H7 (cell line): ENCODE measurements around the gene ERC1. TPM values are rescaled to one million over a fixed set of nuclear protein-coding genes. Genes with fewer than 3 reads are reported as not detected.
"Not testable (repeated sequence)": the region's sequence is repeated elsewhere in the genome, so short reads cannot be mapped to it uniquely, and the experiment has no call there.

ENCODE experiments used
- DNase-seq: peaks from one replicate; pipeline ENCODE4 v3.0.0; 2012
- H3K27me3 ChIP-seq: 2 replicates; pipeline ENCODE4 v1.6.0; 2011; ENCODE audit warnings: mild to moderate bottlenecking, low read length; ENCODE audit not compliant: control insufficient read depth, insufficient read depth
- H3K36me3 ChIP-seq: replicated peaks from 2 replicates; pipeline ENCODE4 v1.5.1; 2011; ENCODE audit warnings: low read length; ENCODE audit not compliant: control insufficient read depth, insufficient read depth
- H3K4me3 ChIP-seq: 2 replicates; pipeline ENCODE4 v1.5.1; 2011; ENCODE audit warnings: low read depth, mild to moderate bottlenecking, control low read depth, low read length, moderate library complexity; ENCODE audit not compliant: insufficient read depth
- total RNA-seq: library from RNA; depleted of rRNA; stranded (reverse); fragments of >200 nt; shearing (Covaris generic); gene quantifications from 2 replicates; pipeline ENCODE4 v1.2.3, GENCODE V29; 2014

ERC1 gene
- total RNA-seq, 1 experiment from 2014 or later, result 10.3 TPM

DNA sequence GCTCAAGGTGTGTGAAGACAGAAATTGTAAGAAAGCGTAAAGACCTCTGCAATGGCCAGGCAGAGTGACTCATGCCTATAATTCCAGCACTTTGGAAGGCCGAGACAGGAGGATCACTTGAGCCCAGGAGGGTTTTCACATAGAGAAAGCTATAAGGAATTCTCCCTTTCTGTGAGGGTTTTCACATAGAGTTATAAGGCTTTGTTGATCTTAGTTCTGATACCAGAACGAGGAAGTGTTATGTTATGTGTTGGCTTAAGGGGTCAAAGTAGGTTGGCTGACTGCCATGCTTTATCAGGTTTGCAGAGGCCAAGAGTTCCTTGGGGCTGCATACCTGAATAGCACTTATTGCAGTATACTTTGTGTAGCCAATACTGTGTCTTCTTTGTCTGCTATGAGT lies 139.1 kb downstream of the ERC1 start:
- no peaks in the 10 kb centered on the region for H3K36me3 ChIP-seq
- no peaks in the 10 kb centered on the region for H3K27me3 ChIP-seq
- no peak overlapping the region for H3K4me3 ChIP-seq
- DNase-seq, result no peak

DNA sequence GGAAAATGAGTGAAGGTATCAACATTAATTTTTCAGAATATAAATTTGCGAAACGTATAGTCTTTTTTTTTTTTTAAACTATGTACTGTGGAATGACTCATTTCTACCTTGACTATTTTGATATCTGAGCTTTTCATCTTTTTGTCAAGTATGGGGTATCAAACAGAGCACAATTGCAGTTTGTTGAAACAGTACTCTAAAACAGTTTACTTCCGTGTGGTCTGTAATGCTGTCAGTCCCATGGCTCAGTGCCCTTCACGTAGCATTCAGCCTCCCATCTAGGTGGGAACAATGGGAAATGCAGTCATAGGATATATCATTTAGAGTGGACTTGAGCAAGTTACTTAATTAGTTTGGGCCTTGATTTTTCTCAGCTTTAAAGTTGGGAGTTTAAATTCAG lies 139.5 kb downstream of the ERC1 start:
- DNase-seq, result no peak
- Histone ChIP-seq H3K36me3 (no peaks in the 10 kb centered on the region), H3K27me3 (no peaks in the 10 kb centered on the region), H3K4me3 (no peak overlapping the region)

DNA sequence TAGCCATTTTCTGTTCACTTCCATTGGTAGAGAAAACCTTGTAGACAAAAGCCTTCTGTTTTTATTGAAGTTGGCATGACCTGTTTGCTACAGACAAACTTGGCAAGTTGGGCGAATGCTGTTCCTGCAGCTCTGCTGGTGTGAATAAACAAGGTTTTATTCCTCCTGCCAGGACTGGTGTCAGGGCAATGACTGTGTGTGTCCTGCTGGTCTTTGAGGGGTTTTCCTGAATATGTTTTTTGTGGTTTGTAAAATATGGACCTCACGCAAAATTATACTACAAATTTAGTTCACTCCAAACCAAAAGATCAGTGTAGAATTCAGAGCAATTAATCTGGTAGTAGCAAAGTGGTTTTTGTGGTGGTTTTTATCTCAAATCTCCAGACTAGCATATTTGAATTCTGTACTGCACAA lies 140.8 kb downstream of the ERC1 start:
- DNase-seq, result no peak
- H3K27me3 ChIP-seq, result no peaks in the 10 kb centered on the region
- H3K36me3 ChIP-seq, result no peaks in the 10 kb centered on the region
- H3K4me3 ChIP-seq, result no peak overlapping the region

DNA sequence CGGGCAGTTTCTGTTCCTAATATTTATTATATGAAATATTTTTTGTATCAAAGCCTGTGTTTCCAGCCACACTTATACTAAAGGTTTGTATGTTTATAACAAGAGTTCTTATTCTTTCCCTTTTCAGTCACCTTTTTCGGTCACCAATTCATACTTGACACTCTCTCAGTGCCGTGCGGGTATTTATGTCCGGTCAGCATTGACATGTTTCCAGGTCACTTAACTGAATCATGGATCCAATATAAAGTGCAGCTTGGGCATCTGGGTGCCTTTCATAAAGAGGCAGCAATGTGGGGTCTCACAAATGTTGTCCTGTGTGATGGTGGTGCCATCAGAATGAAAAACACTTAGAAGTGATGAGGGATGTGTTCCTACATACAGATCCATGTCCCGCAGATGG lies 141.3 kb downstream of the ERC1 start:
- DNase-seq, result no peak
- Histone ChIP-seq H3K4me3 (no peak overlapping the region), H3K27me3 (no peaks in the 10 kb centered on the region), H3K36me3 (no peaks in the 10 kb centered on the region)

DNA sequence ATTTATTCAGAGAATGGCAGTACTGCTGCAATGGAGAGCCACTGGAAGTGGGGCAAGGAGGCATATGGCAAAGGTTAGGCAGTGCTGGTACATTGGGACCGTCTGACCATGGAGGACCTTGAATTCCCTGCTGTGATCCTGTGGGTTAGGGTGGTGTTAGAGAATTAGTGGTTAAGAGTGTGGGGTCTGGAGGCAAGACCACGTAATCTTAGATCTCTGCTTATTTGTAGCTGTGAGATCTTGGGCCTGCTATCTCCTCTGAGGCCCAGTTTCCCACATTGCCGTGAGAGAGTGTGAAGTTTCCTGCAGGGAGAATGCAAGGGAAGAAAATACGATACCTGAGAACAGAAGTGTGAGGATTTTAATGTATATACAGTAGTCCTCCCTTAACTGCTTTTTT lies 147.7 kb downstream of the ERC1 start:
- Histone ChIP-seq H3K36me3 (no peaks in the 10 kb centered on the region), H3K4me3 (no peak overlapping the region), H3K27me3 (no peaks in the 10 kb centered on the region)
- no peak for DNase-seq

DNA sequence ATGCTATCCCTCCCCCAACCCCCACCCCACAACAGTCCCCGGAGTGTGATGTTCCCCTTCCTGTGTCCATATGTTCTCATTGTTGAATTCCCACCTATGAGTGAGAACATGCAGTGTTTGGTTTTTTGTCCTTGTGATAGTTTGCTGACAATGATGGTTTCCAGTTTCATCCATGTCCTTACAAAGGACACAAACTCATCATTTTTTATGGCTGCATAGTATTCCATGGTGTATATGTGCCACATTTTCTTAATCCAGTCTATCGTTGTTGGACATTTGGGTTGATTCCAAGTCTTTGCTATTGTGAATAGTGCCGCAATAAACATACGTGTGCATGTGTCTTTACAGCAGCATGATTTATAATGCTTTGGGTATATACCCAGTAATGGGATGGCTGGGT lies 155.7 kb downstream of the ERC1 start:
- H3K27me3 ChIP-seq, H3K36me3 ChIP-seq, H3K4me3 ChIP-seq, DNase-seq: not testable (repeated sequence)

DNA sequence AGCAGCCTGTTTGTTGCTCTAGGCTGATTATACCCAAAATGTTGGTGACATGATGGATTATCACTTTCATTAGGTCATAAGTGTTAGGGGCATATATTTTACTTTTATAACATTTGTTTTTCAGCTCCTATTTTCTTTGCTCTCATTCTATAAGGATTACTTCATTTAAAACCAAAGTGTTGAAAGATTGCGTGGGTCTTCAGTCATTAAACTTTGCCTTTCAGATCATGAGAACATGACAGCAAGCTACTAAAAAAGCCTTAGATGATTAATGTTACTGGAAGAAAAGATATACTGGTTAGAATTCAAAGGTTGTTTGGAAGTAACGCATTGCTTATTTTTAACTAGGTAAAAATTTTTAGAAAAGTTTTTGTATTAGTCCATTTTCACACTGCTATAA lies 156.8 kb downstream of the ERC1 start:
- no peaks in the 10 kb centered on the region for H3K27me3 ChIP-seq
- no peak for DNase-seq
- H3K4me3 ChIP-seq, result no peak overlapping the region
- no peaks in the 10 kb centered on the region for H3K36me3 ChIP-seq

DNA sequence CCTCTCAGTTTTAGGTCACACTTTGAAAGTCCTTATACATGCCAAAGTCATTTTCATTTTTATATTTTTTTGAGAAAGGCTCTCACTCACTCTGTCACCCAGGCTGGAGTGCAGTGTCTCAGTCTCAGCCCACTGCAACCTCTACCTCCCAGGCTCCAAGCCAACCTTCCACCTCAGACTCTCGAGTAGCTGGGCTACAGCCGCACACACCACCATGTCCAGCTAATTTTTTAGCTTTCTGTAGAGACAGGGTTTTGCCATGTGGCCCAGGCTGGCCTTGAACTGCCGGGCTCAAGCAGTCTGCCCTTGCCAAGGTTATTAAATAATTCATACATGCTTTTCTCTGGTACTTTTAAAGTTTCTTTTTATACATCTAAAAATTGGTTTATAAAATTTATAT lies 166.0 kb downstream of the ERC1 start:
- Histone ChIP-seq H3K36me3 (no peaks in the 10 kb centered on the region), H3K27me3 (no peaks in the 10 kb centered on the region), H3K4me3 (no peak overlapping the region)
- no peak for DNase-seq

DNA sequence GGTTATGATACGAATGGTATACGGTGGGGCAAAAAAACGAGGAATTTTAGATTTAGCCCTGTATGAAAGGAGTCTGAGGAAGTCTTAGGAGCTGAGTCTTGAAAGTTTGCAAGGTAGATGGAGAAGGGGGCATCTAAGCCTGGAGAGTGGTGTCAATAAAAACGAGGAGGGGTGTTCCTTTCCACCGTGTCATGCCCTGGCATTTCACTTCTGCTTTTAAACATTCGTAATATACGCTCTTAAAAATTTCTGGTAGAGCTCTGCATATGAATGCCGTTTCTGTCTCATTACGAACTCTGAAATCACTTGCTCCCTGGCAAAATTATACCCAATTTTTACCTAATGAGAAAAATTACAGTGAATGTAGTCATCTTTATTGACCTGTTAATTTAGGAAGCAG lies 170.2 kb downstream of the ERC1 start:
- no peak for DNase-seq
- no peak overlapping the region for H3K4me3 ChIP-seq
- H3K27me3 ChIP-seq, result no peaks in the 10 kb centered on the region
- H3K36me3 ChIP-seq, result no peaks in the 10 kb centered on the region

DNA sequence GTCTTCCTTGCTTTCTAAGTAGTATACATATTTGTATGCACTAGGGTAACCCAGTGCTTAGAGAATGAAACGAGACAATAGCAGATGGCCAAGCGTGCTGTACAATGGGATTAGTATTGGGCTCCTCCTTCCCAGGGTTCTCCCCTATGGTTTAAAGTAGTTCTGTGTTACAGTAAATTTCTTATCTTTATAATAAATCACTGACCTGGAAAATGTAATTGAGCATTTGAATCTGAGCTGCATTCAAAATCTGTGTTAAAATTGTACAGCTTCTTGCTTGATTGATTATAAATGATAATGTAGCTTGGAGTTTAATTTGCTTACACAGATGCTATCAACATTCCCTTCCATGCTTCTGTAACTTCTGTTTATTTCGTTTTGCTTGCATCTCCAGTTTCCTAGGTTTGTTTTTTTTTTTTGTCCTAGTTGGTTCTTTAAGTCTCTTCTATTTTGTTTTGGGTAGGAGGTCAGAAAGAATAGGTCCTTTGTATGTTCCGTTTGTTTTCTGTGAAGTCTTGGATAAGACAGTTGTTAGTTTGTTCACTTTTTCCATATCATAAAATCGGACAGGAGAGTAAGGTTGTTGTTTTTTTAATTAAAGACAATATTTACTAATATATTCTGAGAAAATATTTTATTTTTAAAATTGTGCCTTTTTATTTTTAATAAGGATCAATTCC lies 171.2 kb downstream of the ERC1 start:
- no peak overlapping the region for H3K4me3 ChIP-seq
- no peaks in the 10 kb centered on the region for H3K27me3 ChIP-seq
- DNase-seq, result no peak
- H3K36me3 ChIP-seq, result no peaks in the 10 kb centered on the region

DNA sequence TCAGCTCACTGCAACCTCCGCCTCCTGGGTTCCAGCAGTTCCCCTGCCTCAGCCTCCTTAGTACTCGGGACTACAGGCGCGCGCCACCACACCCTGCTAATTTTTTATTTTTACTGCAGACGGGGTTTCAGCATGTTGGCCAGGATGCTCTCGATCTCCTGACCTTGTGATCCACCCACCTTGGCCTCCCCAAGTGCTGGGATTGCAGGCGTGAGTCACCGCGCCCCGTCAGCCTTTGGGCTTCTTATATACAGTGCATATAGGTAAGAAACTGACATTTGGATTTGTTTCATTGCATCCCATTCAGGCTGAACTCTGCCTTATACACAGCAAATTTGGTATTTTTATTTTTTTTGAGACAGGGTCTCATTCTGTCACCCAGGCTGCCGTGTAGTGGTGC lies 176.8 kb downstream of the ERC1 start:
- no peak for DNase-seq
- Histone ChIP-seq H3K36me3 (no peaks in the 10 kb centered on the region), H3K4me3 (no peak overlapping the region)

DNA sequence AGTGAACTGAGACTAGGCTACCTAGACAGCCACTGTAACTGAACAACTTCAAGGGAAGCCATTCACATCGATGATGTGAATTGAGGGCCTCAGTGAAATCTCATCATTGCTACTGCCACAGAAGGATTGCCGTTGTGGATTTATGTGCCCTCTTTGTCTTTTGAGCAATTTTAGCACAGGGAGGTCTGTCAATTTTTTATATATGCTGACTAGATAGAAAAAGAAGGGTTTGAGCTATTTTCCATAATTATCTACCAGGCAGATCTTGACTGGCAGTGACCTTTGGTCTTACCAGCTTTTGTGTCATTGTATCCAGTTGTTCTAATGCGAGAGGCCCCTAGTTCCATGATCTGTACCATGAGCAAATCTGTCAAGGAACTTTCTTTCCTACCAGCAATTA lies 179.4 kb downstream of the ERC1 start:
- no peak for DNase-seq
- Histone ChIP-seq H3K36me3 (no peaks in the 10 kb centered on the region), H3K27me3 (no peaks in the 10 kb centered on the region), H3K4me3 (no peak overlapping the region)

More for the DNA sequence above, 176.8 kb downstream of the ERC1 start:
- no peaks in the 10 kb centered on the region for H3K27me3 ChIP-seq

DNA sequence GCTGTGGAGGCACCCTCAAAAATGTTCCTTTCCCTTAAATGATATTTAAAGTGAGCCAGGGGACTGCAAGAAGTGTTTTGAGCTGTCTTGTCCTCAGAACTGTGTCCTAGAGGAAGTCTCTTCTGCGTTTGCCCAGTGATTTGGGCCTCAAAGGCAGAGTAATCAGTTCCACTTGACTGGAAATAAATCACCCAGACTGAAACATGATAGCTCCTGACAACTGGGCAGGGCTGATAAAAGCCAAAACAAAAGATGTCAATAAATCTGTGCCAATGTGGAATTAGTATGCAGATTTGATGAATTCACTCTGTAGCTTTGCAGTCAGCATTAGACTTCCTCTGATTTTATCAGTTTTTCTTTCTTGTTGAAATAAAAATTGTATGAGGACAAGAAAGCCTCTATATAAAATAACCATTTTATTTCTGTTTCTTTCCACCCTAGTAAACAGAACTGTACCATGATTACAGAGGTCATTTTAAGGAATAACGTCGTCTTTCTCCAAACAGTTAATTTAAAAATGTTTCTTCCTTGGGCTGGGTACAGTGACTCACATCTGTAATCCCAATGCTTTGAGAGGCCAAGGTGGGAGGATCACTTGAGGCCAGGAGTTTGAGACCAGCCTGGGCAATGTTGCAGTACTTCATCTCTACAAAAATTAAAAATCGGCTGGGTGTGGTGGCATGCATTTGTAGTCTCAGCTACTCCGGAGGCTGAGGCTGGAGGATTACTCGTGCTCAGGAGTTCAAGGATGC lies 180.8 kb downstream of the ERC1 start:
- Histone ChIP-seq H3K36me3 (no peaks in the 10 kb centered on the region), H3K4me3 (no peak overlapping the region), H3K27me3 (no peaks in the 10 kb centered on the region)
- DNase-seq, result no peak

DNA sequence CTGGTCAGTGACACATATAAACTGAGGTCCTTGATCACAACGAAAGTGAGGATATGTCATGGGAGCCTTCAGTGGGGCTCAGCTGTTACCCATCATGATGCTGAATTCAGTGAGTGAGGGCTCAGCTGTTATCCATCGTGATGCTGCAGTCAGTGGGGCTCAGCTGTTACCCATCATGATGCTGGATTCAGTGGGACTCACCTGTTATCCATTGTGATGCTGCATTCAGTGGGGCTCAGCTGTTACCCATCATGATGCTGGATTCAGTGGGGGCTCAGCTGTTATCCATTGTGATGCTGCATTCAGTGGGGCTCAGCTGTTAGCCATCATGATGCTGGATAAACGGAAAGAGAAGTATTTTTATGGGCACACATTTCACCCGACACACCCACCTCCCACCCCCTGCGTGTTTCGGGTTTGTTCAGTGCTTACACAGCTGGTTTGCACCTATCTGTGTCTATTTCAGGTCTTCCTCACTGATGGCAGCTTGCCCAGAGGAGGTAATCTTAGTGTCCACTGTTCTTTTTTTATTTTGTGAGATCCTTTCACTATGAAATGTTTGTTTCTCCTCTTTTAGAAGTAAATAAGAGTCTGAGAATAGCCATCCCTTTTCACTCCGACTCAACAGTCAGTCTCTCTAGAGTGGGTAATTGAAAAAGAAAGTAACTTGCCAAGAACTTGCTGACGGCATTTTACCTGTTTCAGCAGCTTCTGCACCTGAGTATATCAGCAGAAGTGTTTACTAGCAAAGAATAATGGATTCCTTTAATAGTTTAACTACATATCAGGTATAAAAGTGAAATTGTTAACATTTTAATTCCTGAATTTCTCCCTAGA lies 183.0 kb downstream of the ERC1 start:
- DNase-seq, result no peak
- Histone ChIP-seq H3K4me3 (no peak overlapping the region), H3K27me3 (no peaks in the 10 kb centered on the region), H3K36me3 (no peaks in the 10 kb centered on the region)

DNA sequence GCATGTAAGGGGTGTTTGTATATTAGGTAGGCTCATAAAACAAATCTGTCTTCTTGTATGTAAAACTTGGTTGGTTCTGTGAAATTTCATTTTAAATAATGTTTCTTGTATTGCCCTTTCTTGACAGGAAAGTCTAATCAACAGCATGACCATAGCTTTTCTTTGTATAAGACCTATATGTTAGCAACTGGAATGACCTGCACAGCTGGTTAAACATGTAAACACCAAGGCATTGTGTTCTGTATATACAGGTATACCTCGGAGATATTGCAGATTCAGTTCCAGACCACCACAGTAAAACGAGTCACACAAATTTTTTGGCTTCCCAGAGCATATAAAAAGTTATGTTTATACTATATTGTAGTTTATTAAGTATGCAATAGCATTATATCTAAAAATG lies 183.6 kb downstream of the ERC1 start:
- DNase-seq, result no peak
- Histone ChIP-seq H3K36me3 (no peaks in the 10 kb centered on the region), H3K4me3 (no peak overlapping the region), H3K27me3 (no peaks in the 10 kb centered on the region)
